GM18909 (cell line): ENCODE measurements around the gene RAB17.
"Not testable (repeated sequence)": the region's sequence is repeated elsewhere in the genome, so short reads cannot be mapped to it uniquely, and the experiment has no call there.

ENCODE experiments used
- ATAC-seq: cut with Tn5 transposase; IDR thresholded peaks from one replicate; pipeline ENCODE4 v1.9.1; 2021; ENCODE audit warnings: mild to moderate bottlenecking; ENCODE audit not compliant: unreplicated experiment, poor library complexity

The RAB17 gene

DNA sequence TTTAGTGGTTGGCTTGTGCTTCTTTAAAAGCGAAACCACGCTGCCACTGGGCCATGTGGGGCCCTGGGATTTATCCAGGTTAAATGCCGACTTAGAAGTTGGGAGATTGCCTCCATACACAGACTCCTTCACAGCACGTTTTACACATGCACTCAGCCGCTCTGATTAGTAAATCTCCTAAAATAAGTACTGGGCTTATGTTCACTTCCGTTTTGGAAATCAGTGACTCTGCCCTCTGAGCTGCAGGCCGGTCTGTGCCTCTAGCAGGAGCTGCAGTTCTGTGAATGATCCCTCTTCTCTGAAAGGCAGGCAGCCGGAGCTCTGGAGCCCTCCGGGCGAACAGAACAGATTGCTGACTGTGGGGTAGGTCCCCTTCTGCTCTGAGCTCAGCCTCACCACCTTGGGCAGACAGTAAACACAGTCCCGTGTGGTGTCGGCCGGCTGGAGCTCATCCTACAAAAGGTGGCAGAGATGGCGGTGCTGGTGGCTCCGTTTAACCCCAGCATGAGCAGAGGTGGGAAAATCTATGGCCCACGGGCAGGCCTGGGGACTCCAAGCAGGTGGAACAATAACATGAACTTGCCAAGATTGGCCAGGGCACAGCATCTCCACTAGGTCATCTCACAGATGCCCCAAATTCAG, 9.8 kb upstream of the RAB17 start:
- ATAC-seq, result no peak

DNA sequence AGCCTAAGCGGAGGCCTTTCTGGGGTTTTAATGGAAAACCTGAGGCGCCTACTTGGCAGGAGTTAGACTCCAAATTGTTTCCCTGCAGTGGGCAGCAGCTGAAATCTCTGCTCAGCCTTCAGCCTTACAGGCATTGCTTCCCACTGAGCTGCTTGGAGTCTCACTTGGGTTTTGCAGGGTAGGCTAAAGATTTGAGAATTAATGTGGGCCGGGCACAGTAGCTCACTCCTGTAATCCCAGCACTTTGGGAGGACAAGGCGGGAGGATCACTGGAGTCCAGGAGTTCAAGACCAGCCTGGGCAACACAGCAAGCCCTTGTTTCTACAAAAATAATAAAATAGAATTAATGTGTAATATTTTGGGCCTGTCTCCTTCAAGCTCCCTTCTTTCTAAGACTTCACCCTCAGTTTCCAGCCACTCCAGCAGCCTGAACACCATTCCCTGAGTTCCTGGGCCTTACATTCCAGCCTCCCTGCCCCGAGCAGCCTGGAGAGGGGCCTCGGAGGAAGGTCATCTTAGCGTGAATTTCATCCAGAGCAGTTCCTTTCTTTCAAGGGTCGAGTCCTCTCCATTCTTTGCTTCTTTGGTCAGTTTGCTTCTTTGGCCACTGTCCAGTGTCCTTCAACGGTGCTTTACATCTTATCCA, 9.1 kb upstream of the RAB17 start:
- no peak for ATAC-seq

DNA sequence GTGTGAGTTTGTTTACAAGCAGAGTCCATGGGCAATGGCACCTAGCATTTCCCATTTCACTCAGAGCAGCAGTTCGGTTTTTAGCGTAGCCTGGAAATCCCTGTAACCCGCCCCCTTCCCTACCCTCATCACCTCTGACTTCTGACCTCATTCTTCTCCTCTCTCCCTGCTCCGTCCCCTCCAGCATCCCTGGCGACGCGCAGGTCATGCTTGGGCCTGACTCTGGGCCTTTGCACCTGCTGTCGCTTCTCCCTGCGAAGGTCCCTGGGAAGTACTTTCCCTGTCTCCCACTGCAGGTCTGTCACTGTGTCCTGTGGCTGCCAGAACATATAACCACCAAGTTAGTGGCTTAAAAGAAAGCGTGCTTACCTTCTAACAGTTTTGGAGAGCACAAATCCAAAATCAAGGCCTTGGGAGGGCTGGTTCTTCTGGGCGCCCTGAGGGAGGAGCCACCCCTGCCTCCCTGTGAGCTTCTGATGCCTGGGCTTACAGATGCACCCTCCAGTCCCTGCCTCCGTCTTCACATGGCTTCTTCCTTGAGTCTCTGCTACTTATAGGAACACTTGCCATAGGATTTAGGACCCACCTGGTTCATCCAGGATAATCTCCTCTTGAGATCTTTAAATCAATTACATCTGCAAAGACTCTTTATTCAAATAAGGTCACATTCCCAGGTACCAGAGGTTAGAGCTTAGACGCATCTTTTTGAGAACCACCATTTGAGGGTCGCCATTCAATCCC, 8.1 kb upstream of the RAB17 start:
- no peak for ATAC-seq

DNA sequence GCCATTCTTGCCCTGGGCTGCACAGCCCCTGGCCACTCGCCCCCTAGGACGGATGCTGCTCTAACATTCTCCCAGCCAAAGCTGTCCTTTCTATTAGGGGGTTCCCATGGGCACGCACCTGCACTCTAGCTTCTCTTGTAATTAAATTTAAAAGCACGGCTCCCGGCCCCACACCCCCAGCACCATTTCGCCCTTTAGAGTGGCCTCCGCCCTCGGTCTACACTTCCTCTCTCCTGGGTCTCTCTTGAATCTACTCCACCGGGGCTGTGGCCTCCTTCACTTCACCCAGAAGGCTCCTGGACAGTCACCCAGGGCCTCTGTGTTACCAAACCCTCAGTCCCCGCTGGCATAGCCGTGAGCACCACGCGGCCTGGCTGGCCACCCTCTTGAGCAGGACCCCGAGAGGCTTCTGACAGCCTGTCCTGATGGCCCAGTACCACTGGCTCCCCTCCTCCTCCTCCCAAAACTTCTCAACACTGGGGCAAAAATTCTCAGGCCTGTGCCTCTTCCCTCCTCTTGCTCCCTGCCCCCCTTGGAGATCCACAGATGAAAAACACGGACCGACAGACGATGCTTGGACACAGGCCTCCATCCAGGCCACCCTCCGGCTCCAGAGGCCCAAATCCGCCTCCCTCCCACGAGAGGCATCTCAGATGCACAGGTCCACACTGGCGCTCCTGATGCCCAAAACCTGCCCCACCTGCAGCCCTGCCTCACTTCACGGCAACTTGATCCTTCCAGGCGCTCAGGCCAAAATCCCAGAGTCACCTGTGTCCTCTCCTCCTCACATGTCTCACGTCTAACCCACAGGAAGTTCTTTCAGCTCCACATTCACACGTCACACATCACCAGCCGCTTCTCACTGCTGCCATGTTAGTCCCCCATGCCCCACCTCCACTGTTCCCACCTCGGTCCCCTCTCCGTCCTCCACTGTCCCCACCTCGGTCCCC, 6.9 kb upstream of the RAB17 start:
- ATAC-seq, result no peak

- no peak for ATAC-seq
Observed at GRCh38 chr2:237596520-237597195, 6.1 kb upstream of the RAB17 start.

DNA sequence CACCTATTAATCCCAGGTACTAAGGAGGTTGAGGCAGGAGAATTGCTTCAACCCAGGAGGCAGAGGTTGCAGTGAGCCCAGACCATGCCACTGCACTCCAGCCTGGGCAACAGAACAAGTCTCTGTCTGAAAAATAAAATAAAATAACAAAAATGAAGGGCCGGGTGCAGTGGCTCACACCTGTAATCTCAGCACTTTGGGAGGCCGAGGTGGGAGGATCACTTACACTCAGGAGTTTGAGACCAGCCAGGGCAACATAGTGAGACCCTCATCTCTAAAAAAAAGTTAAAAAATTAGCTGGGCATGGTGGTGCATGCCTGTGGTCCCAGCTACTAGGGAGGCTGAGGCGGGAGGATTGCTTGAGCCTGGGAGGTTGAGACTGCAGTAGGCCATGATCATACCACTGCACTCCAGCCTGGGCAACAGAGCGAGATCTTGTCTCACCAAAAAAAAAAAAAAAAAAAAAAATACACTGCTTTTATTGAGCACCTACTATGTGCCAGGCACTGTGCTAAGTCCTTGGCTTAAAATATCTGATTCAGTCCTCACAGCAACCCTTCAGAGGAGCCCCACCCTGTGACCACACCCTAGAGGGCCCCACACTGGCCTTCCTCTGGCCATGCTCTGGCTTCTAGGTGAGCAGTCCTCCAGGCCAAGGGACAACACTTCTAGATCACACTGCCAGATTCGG, 5.4 kb upstream of the RAB17 start:
- ATAC-seq, result not testable (repeated sequence)

DNA sequence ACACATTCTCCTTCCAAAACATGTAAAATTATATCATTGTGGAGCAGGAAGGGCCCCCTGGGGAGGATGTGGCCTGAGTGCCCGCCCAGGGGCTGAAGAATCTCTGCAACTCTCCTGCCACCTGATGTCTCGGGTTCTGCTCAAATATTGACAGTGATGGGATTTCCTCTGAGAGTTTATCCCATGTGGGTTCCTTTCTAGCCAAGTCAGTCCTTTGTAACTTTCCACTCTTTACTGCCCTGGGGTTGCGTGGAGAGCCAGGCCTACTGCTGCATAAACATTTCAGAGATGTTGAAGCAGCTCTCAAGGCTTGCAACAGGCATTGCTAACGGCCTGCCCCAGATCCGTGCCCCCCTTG, 4.0 kb upstream of the RAB17 start:
- no peak for ATAC-seq

DNA sequence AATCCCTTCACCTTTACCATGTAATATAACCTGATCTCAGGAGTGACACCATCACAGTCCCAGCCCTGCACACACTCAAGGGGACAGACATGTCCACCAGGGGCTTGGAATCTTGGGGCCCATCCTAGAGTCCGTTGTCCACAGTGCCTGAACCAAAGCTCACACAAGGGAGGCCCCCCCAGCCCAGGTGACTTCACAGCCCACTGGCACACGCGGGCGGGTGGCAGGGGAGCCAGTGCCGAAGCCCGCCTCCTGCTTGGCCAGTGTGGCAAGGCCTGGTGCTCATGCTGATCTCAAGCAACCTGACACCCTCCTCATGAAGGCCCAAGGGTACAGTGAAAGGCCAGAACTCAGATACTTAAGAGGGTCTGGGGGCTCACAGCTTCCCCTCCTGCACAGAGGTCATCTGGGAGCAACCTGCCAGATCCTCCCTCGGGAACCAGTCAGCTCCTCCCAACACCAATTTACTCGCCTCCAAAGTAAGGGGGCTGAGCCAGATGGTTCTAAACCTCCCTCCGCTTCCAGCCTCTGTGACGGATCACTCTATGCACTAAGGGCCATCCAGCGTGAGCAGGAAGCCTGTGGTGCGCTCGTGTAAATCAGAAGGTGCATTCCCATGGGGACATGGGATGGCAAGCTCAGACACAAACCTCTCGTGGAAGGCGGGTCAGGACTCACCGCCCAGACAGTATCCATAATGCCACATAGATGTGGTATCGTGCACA, 3.2 kb upstream of the RAB17 start:
- no peak for ATAC-seq

DNA sequence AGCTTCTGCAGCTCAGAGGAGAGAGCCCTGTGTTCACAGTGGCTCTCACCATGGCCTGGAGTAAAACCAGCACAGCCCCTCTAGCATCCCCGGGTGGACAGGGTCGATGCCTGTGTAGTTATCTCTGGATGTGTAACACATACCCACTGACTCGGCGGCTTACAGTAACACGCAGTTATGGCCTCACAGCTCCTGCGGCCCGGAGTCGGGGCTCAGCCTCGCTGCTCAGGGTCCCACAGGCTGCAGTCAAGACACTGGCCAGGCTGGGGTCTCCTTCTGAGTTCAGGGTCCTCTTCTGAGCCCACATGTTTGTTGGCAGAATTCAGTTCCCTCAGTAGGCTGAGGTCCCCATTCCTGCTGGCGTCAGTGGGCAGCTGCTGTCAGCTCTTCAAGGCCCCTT, 2.5 kb upstream of the RAB17 start:
- no peak for ATAC-seq

GRCh38 chr2:237592425-237592980, 2.0 kb upstream of the RAB17 start:
- no peak for ATAC-seq

GRCh38 chr2:237591141-237591881, 777 bp upstream of the RAB17 start:
- no peak for ATAC-seq

DNA sequence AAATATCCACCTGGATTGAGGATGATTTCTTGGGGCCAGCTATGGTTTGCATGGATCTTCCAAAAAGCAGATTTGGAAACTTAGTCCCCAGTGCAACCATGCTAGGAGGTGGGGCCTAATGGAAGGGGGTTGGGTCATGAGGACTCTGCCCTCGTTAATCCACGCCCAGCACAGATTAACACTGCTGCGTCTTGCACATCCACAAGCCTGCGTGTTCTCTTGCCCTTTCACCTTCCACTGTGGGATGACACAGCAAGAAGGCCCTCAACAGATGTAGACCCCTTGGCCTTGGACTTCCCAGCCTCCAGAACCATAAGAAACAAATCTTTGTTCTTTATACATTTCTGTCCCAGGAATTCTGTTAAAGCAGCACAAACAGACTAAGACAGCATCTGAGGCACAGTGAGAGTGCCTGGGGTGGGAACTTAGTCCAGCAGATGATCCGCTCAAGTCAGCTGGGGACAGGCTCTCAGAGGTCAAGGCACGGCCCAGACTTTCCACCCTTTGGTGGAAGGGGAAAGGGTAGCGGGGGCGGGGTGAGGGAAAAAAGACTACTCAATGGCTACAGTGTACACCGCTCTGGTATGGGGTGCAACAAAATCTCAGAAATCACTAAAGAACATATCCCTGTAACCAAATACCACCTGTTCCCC, 2.4 kb downstream of the RAB17 start:
- no peak for ATAC-seq

- no peak for ATAC-seq
Observed at GRCh38 chr2:237585590-237586221, 4.8 kb downstream of the RAB17 start.

DNA sequence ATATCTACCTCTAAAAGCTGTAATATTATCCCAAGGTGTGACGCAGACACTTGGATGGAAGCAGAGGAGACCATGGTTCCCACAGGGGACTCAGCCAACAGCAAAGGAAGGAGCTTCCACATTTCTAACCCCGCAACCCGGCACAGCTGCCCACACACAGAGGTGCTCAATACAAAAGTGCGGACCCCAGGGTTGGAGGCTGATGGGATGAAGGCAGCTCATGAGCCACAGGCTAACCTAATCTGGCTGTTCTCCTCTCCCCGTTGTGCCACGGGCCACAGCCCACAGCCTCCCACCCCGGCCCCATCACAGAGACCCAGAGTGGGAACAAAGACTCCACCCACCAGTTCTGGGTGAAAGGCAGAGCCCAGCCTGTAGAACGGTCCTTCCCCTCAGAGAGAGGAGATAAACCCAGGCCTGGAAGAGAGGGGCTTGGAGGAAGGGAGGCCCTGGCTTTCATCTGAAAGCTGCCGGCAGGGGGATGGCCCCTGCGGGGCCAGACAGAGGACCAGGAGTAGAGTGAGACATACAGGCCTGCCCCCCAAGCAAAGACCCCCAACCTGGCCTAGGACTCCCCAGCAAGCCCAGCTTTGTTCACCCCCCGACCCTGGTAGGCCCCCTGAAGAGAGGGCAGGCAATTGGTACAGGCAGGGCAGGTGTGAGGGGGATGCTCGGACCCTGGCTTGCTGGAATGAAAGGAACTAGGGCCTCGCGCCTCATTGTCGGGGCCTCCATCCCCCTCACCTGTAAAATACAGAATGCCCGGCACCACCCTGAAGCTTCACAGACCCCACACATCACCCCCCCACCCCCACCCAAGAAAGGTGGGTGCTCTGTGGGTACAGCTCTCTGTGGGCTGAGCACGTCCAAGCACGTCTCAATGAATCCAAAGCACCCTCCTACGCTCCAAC, 6.9 kb downstream of the RAB17 start:
- ATAC-seq, result no peak

- no peak for ATAC-seq
Observed at GRCh38 chr2:237581751-237582746, 8.5 kb downstream of the RAB17 start.
